GM18870 (cell line): ENCODE data around the gene VCL.
A peak's percentile ranks its signal among the peaks of the same experiment; 100 is the strongest.
"Not testable (repeated sequence)": the region's sequence is repeated elsewhere in the genome, so short reads cannot be mapped to it uniquely, and the experiment has no call there.

ENCODE experiments used
- ATAC-seq: cut with Tn5 transposase; IDR thresholded peaks from one replicate; pipeline ENCODE4 v1.9.1; 2021; ENCODE audit warnings: moderate library complexity; ENCODE audit not compliant: unreplicated experiment

VCL gene

GRCh38 chr10:74140553-74140952, 142.6 kb downstream of the VCL start:
- no peak for ATAC-seq

- no peak for ATAC-seq
Observed at GRCh38 chr10:74145133-74145532, 147.2 kb downstream of the VCL start.

- ATAC-seq, result not testable (repeated sequence)
Observed at GRCh38 chr10:74146980-74147379, 149.1 kb downstream of the VCL start.

DNA sequence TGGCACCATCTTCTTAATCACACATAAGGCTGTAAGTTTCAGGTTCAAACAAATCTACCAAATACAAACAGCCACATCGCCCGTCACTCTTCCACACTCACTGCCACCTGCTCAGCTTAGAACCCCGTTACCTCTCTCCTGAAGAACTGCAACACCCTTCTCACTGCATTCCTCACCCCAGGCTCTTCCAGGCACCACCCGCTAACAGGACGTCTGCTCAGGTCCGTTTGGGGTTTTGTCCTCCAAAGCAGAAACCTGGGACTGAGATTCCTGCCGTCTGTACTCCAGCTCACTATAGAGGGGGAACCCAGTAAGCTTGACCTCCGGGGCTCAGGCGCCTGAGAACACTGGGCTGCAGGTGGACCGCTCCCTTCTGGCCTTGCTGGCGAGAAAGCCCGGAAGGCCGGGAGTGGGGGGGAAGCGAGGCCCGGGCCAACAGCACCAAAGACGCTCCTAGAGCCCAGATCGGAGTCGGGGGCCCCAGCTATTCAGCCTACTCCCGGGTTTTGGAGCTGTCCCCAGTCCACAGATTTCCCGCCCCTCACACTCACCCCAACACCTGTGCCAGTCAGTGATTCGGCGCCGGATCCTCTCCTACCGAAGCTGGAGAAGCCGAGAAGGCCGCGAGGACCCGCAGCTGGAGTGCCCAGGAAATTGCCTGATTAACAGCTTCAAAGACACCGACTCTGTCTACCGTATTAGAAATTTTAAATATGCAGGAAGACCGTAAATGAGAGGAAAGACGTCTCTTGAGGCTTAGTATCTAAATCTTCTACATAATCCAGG, 152.5 kb downstream of the VCL start, which contains the start of gene AP3M1:
AP3M1 (minus strand) TSS at position 625 of the 786 bp plus-strand sequence. CDS start 12,449 bp downstream, outside the sequence.
- ATAC-seq, result peak; percentile 31

GRCh38 chr10:74150990-74151878, 153.3 kb downstream of the VCL start, which contains the start of gene ADK:
ADK (plus strand) TSS chr10:74151221; CDS start chr10:74151279, 58 bp downstream.
- ATAC-seq, result peak; percentile 77

GRCh38 chr10:74151879-74152722, 154.2 kb downstream of the VCL start:
- ATAC-seq, result no peak

DNA sequence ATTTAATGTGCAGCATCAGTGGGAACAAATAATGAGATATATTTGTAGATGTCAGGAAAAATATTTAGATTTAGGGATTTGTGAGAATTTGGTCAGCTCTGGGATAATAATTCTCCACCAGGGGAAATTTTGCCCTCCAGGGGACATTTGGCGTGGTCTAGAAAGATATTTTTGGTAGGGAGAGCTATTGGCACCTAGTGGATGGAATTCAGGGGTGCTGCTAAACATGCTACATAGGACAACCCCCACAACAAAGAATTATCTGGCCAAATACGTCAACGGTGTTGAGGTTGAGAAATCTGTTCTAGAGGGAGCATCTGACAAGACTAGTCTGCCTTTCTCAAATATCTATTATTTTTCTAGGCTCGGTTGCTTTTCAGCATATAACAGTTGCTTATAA, 155.2 kb downstream of the VCL start:
- no peak for ATAC-seq

DNA sequence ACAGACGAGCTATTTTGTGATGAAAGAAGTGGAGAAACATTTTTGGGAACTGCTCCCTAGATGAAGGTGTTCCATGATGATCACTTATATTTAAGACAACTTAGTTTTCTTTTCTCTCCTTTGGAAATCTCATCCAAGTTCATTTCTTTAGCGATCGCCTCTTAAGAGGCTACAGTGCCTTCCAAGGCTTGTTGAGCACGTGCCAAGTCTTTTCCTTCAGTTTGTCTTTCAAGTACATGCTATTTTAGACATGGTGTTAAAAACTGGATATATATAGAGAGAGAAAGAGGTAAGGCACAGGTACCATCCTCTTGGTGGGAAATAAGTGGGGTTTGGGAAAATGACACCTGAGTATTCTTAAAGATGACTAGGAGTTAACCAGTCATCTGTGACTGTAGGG, 155.8 kb downstream of the VCL start:
- no peak for ATAC-seq

DNA sequence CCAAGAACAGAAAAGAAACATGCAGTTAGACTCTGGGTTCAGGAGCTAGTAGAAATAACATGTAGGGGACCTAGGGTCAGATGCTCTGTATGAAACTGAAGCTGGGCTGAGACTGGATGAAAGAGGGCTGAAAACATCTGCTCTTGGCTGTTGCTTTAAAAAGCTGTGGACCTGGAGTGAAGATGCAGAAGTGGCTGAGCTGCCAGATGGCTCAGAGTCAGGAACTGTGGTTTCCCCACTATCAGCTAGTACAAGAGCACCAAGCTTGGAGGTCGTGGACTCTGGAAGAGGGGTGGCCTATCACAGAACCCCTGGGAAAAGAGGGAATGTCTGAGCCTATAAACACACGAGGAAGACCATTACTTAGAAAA, 159.0 kb downstream of the VCL start:
- no peak for ATAC-seq

GRCh38 chr10:74160013-74160412, 162.1 kb downstream of the VCL start:
- no peak for ATAC-seq

- no peak for ATAC-seq
Observed at GRCh38 chr10:74163319-74164068, 165.6 kb downstream of the VCL start.

DNA sequence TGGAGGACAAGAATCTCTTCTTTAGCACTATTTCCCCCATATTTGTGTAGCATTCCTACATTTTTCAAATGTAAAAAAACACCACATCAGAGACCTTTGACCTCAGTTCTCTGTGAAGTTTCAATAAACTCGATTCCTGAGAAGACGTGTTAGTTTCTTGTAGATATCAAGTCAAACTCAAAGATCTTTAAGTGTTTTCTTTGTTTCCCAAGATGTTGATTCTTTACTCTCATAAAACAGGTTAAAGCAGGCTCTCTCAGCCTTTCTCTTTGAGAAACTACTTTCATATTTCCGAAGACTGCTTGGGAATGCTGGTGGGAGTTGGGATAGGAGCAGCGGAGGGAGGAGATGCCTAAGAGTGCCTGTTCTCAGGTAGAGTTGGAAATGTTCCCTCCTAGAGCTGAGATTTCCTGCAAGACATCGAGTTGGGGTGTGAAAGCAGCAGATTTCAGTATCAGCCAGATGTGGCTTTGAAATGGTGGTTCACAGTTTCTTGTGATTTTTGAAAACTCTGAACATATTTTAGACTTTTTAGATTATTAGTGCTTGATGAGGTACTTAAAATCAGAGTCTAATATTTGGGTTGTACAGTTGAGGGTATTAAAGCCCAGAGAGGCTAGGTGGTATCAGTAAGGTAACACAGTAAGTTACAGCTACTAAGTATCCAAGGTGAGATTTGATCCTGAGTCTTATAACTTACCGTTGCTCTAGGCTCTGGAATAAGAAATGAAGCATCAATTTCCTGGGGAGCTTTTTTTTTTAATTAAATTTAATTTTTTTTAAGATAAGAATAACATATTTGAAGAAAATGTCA, 167.0 kb downstream of the VCL start:
- no peak for ATAC-seq

DNA sequence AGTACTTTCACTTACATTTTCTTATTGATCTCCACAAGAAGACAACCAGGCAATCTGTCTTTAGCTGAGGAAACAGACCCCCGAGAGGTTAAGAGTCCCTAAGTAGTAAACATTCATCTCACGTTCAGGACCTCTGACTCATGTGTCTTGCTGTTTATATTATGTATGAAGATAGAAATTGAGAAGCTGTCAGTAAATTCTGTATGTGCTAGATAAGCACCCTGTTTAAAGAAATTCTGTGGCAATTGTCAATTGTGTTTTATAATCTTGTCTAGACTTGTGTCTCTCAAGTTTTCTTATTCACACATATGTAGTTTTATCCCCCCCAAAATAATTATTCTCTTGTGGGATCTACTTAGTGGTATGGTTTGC, 167.6 kb downstream of the VCL start:
- ATAC-seq, result no peak

DNA sequence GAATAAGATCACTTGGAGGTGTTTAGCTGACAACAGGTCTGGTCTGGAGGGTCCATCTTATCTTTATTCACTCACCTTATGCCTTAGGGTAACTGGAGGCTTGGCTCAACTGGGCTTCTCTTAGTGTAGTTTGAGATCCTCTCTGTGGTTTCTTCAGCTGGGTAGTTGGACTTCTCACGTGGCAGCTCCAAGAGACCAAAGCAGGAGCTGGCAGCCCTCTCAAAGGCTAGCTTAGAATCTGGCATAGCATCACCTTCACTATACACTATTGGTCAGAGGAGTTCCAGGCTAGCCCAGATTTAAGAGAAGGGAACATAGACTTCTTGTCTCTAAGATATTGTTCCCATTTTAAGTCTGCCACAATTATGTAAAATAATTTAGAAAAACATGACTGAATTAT, 169.5 kb downstream of the VCL start:
- ATAC-seq, result no peak
